Natural killer cell (primary cell): Measurements from ENCODE around the gene USP3. TPM values are rescaled to one million over a fixed set of nuclear protein-coding genes. Genes with fewer than 3 reads are reported as not detected.

Source experiments
- ATAC-seq, 3 donors: fragments of 150-1000 bp in 2 of 3; fragments of 200-7000 bp in 1 of 3; cut with Tn5 transposase; 1 replicate in 1 of 3; 2 replicates in 2 of 3; pipeline ENCODE4 v1.10.0; 2021; ENCODE audit warnings: mild to moderate bottlenecking in 2 of 3, moderate library complexity in 2 of 3
- DNase-seq, 2 donors: peaks; one replicate each; pipeline versions ENCODE4 v3.0.0 to v3.0.0-alpha.2; 2013 to 2021; ENCODE audit warnings: mixed read lengths in 1 of 2
- H3K27ac ChIP-seq: one replicate; pipeline ENCODE4 v1.5.1; 2013; ENCODE audit warnings: mild to moderate bottlenecking, low read length
- H3K27me3 ChIP-seq: one replicate; pipeline ENCODE4 v1.6.1; 2013; ENCODE audit warnings: low read length; ENCODE audit not compliant: control insufficient read depth, insufficient read depth
- H3K36me3 ChIP-seq: one replicate; pipeline ENCODE4 v1.6.1; 2013; ENCODE audit warnings: low read length; ENCODE audit not compliant: control insufficient read depth, insufficient read depth
- H3K4me1 ChIP-seq: one replicate; pipeline ENCODE4 v1.6.1; 2013; ENCODE audit warnings: low read length; ENCODE audit not compliant: control insufficient read depth, insufficient read depth
- H3K4me3 ChIP-seq: one replicate; pipeline ENCODE4 v1.5.1; 2013; ENCODE audit warnings: low read length
- H3K9me3 ChIP-seq: one replicate; pipeline ENCODE4 v1.6.1; 2013; ENCODE audit warnings: low read length; ENCODE audit not compliant: control insufficient read depth, insufficient read depth
- H3K27ac Mint-ChIP-seq, 2 donors: one replicate each; pipeline ENCODE4 v1.8.0; 2022; ENCODE audit warnings: mild to moderate bottlenecking in 2 of 2, mixed read lengths in 2 of 2, moderate library complexity in 1 of 2
- H3K27me3 Mint-ChIP-seq, 2 donors: one replicate each; pipeline ENCODE4 v1.8.0; 2022; ENCODE audit warnings: low read depth in 2 of 2, mixed read lengths in 2 of 2
- H3K36me3 Mint-ChIP-seq: one replicate; pipeline ENCODE4 v1.8.0; 2022; ENCODE audit warnings: mixed read lengths
- H3K4me1 Mint-ChIP-seq, 2 donors: one replicate each; pipeline ENCODE4 v1.8.0; 2022; ENCODE audit warnings: mixed read lengths in 2 of 2
- H3K4me3 Mint-ChIP-seq: one replicate; pipeline ENCODE4 v1.8.0; 2022; ENCODE audit warnings: mild to moderate bottlenecking, moderate library complexity, mixed read lengths
- H3K9me3 Mint-ChIP-seq, 2 donors: one replicate each; pipeline ENCODE4 v1.8.0; 2022; ENCODE audit warnings: mixed read lengths in 2 of 2
- WGBS: methylation state at CpG from one replicate; pipeline ENCODE4 v1.1.7; 2013; ENCODE audit warnings: missing lambda C conversion rate; ENCODE audit not compliant: insufficient coverage; 5-methylcytosine and 5-hydroxymethylcytosine counted together
- intact Hi-C: fragments of 100-400 bp; cut with micrococcal nuclease; formaldehyde crosslinking; loops from one replicate; pipeline ENCODE4 v1.14.2; 2022
- total RNA-seq, 4 donors: library from RNA; stranded (reverse); fragments of 120-200 nt in 1 of 4; gene quantifications; one replicate each; pipeline versions ENCODE4 v1.2.3 to v1.2.4, GENCODE V29; 2013 to 2022
- TF ChIP-seq, protein P1 (sequence below): fragments of 200-600 bp; IDR thresholded peaks from one replicate; pipeline ENCODE4 v1.8.0; 2022; ENCODE audit warnings: antibody characterized with exemption

Gene USP3
- total RNA-seq, 3 donors from 2014 or later (not counting 1 experiment from before 2014, with no cell fraction given): 163 to 187 (median 169) TPM

GRCh38 chr15:63513728-63514127 is 9.3 kb downstream of the USP3 start:
- no peaks in the 10 kb centered on the region for H3K27me3 Mint-ChIP-seq
- H3K4me1 Mint-ChIP-seq: peaks cover 79 to 80% of the 10 kb centered on the region in 2 donors
- Histone ChIP-seq H3K4me3 (no peak overlapping the region), H3K27ac (no peak overlapping the region), H3K36me3 (no peaks in the 10 kb centered on the region), H3K27me3 (no peaks in the 10 kb centered on the region), H3K9me3 (no peaks in the 10 kb centered on the region), H3K4me1 (peaks cover 19% of the 10 kb centered on the region)
- intact Hi-C loops: no loop called here
- TF ChIP-seq, protein P1, sequence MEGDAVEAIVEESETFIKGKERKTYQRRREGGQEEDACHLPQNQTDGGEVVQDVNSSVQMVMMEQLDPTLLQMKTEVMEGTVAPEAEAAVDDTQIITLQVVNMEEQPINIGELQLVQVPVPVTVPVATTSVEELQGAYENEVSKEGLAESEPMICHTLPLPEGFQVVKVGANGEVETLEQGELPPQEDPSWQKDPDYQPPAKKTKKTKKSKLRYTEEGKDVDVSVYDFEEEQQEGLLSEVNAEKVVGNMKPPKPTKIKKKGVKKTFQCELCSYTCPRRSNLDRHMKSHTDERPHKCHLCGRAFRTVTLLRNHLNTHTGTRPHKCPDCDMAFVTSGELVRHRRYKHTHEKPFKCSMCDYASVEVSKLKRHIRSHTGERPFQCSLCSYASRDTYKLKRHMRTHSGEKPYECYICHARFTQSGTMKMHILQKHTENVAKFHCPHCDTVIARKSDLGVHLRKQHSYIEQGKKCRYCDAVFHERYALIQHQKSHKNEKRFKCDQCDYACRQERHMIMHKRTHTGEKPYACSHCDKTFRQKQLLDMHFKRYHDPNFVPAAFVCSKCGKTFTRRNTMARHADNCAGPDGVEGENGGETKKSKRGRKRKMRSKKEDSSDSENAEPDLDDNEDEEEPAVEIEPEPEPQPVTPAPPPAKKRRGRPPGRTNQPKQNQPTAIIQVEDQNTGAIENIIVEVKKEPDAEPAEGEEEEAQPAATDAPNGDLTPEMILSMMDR: no peak
- H3K36me3 Mint-ChIP-seq: no peaks in the 10 kb centered on the region
- ATAC-seq (no peak), DNase-seq (no peak)
- H3K9me3 Mint-ChIP-seq: no peaks in the 10 kb centered on the region
- peak overlapping the region; percentile 15 to 78 for H3K27ac Mint-ChIP-seq
- no peak overlapping the region for H3K4me3 Mint-ChIP-seq
- 78% methylated on average over 2 of the region's 3 CpGs for WGBS

DNA sequence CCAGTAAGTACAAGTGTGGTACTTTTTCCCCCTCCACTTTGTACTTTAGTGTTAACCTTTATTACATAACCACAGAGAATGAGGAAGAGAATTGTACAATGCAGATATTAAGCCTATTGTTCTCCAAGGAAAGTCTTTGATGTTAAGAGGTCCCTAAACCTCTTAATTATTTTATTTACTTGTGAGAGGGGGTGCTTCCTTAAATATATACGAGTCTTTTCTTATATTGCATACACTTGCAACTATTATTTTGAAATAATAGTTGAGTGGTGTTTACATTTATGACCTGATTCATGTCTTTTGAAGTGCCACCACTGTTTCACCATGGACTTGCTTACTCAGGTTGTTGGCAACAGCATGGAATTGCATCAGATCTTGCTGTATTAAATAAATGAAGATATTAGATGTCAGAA is 10.1 kb downstream of the USP3 start:
- Histone ChIP-seq H3K27ac (no peak overlapping the region), H3K36me3 (no peaks in the 10 kb centered on the region), H3K4me1 (peaks cover 23% of the 10 kb centered on the region), H3K27me3 (no peaks in the 10 kb centered on the region), H3K4me3 (no peak overlapping the region), H3K9me3 (no peaks in the 10 kb centered on the region)
- no peaks in the 10 kb centered on the region for H3K9me3 Mint-ChIP-seq
- H3K27me3 Mint-ChIP-seq: no peaks in the 10 kb centered on the region
- H3K4me1 Mint-ChIP-seq: peaks cover 79 to 80% of the 10 kb centered on the region in 2 donors
- no peak for ATAC-seq
- WGBS: no CpG with 5 or more reads among the region's 1 CpG
- H3K27ac Mint-ChIP-seq: peak overlapping the region; percentile 15 to 78
- TF ChIP-seq, protein P1: no peak
- no peaks in the 10 kb centered on the region for H3K36me3 Mint-ChIP-seq
- H3K4me3 Mint-ChIP-seq: peak overlapping the region; percentile 69
- DNase-seq: peak in 1 of 2 donors; percentile 32
- intact Hi-C loops: no loop called here

DNA sequence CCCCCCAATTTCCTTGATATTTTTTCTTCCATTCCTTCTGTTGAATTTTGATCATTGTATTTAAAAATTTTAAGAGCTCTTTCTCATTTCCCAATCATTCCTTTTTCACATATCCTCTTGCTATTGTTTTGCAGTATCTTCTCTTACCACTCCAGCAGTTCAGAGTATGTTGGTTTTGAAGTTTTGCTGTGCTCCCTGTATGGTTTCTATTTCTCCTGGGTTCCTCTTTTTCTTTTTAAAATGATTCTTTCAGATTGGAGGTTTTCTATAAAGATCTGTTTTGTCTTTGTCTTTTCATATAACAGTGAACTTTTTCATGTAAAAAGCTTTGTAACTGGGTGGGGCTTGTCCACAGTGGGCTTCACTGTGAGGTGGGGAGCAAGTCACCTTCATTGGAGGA is 12.8 kb downstream of the USP3 start:
- no peaks in the 10 kb centered on the region for H3K36me3 ChIP-seq
- peaks cover 30% of the 10 kb centered on the region for H3K4me1 ChIP-seq
- TF ChIP-seq, protein P1: no peak
- Mint-ChIP-seq H3K4me1 (peaks cover 79 to 80% of the 10 kb centered on the region in 2 donors), H3K27me3 (no peaks in the 10 kb centered on the region), H3K36me3 (no peaks in the 10 kb centered on the region), H3K27ac (peak overlapping the region; percentile 74 to 79), H3K4me3 (peak overlapping the region; percentile 29), H3K9me3 (no peaks in the 10 kb centered on the region)
- peak overlapping the region; percentile 19 for H3K27ac ChIP-seq
- H3K9me3 ChIP-seq: no peaks in the 10 kb centered on the region
- intact Hi-C loops: no loop called here
- H3K27me3 ChIP-seq: no peaks in the 10 kb centered on the region
- no peak overlapping the region for H3K4me3 ChIP-seq
- ATAC-seq (peak in 1 of 3 donors; percentile 6), DNase-seq (no peak)

GRCh38 chr15:63517628-63518027 is 13.2 kb downstream of the USP3 start:
- peak overlapping the region; percentile 74 to 79 for H3K27ac Mint-ChIP-seq
- H3K27me3 Mint-ChIP-seq: no peaks in the 10 kb centered on the region
- Histone ChIP-seq H3K9me3 (no peaks in the 10 kb centered on the region), H3K4me1 (peaks cover 26% of the 10 kb centered on the region), H3K27ac (peak overlapping the region; percentile 19), H3K4me3 (no peak overlapping the region), H3K27me3 (no peaks in the 10 kb centered on the region), H3K36me3 (no peaks in the 10 kb centered on the region)
- H3K4me1 Mint-ChIP-seq: peaks cover 79 to 80% of the 10 kb centered on the region in 2 donors
- DNase-seq (peak in 1 of 2 donors; percentile 55), ATAC-seq (peak; percentile 83 to 89 (median 88))
- intact Hi-C loops: loop anchor here (2.0 kb wide), 1 partner anchor 13 kb away; the partner anchor contains the start of gene USP3
- peak overlapping the region; percentile 71 for H3K4me3 Mint-ChIP-seq
- no peaks in the 10 kb centered on the region for H3K9me3 Mint-ChIP-seq
- no peaks in the 10 kb centered on the region for H3K36me3 Mint-ChIP-seq
- TF ChIP-seq, protein P1: no peak
- WGBS: 77% methylated on average over 1 of the region's 1 CpG
